ENCODE data around the gene ASTN2.

DNA sequence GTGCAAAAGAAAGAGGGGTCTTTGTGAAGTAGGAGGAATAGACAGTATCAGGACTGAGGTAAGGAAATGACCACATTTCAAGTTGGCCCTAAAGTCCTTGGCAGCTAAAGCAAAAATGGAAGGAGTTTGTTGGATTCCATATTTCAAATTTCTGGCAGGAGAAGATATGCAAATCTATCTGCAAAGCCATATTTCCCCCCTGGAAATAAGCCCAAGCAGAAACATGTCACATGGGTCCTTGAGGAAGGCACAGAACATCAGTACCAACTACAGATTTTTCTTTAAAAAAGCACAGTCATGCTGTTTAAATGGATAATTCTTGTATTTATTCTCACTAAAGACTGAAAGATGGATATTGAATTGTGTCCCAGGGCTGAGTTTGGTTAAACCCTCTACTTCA is 404.8 kb downstream of the ASTN2 start:
- TF ChIP-seq, protein P1, sequence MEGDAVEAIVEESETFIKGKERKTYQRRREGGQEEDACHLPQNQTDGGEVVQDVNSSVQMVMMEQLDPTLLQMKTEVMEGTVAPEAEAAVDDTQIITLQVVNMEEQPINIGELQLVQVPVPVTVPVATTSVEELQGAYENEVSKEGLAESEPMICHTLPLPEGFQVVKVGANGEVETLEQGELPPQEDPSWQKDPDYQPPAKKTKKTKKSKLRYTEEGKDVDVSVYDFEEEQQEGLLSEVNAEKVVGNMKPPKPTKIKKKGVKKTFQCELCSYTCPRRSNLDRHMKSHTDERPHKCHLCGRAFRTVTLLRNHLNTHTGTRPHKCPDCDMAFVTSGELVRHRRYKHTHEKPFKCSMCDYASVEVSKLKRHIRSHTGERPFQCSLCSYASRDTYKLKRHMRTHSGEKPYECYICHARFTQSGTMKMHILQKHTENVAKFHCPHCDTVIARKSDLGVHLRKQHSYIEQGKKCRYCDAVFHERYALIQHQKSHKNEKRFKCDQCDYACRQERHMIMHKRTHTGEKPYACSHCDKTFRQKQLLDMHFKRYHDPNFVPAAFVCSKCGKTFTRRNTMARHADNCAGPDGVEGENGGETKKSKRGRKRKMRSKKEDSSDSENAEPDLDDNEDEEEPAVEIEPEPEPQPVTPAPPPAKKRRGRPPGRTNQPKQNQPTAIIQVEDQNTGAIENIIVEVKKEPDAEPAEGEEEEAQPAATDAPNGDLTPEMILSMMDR (IDR thresholded peaks at IDR 0.05) = no peak
- no peak for TF ChIP-seq POLR2A (IDR thresholded peaks at IDR 0.05)
- no peak for TF ChIP-seq POLR2AphosphoS5 (IDR thresholded peaks at IDR 0.05)

All from transverse colon (tissue), 4 donors.